22Rv1 (cell line): ENCODE results near the gene STRN3.
"Not testable (repeated sequence)": the region's sequence is repeated elsewhere in the genome, so short reads cannot be mapped to it uniquely, and the experiment has no call there.

Experiments
- ZFX ChIP-seq: fragments of 450-650 bp; IDR thresholded peaks from 2 replicates; pipeline ENCODE4 v1.6.1; 2017; ENCODE audit warnings: antibody characterized with exemption, borderline replicate concordance
- TF ChIP-seq, protein P1 (sequence below): fragments of 450-650 bp; IDR thresholded peaks from 2 replicates; pipeline ENCODE4 v1.5.1; 2017; ENCODE audit warnings: mild to moderate bottlenecking

DNA sequence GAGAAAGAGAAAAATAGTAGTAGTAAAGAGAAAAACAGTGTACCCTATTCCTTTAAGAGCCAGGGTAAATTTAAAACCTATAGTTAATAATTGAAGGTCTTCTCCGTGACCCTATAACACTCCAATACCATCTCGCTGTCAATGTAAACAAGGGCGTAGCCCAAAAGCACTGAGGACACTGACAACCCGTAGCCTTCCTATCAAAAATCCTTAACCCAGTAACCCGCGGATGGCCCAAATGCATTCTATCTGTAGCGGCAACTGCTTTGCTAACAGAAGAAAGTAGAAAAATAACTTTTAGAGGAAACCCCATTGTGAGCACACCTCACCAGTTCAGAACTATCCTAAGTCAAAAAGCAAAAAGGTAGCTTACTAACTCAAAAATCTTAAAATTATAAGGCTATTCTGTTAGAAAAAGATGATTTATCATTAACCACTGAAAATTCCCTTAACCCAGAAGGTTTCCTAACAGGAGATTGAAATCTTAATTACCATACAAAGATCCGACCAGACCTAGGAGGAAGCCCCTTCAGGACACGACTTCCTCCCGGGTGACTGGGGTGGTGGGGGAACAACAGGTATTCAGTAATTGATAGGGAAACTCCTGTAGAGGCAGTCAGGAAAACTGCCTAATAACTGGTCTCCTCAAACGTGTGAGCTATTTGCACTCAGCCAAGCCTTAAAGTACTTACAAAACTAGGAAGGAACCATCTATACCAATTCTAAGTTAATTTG lies 58.6 kb downstream of the STRN3 start:
- TF ChIP-seq, protein P1, sequence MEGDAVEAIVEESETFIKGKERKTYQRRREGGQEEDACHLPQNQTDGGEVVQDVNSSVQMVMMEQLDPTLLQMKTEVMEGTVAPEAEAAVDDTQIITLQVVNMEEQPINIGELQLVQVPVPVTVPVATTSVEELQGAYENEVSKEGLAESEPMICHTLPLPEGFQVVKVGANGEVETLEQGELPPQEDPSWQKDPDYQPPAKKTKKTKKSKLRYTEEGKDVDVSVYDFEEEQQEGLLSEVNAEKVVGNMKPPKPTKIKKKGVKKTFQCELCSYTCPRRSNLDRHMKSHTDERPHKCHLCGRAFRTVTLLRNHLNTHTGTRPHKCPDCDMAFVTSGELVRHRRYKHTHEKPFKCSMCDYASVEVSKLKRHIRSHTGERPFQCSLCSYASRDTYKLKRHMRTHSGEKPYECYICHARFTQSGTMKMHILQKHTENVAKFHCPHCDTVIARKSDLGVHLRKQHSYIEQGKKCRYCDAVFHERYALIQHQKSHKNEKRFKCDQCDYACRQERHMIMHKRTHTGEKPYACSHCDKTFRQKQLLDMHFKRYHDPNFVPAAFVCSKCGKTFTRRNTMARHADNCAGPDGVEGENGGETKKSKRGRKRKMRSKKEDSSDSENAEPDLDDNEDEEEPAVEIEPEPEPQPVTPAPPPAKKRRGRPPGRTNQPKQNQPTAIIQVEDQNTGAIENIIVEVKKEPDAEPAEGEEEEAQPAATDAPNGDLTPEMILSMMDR = not testable (repeated sequence)
- TF ChIP-seq ZFX = not testable (repeated sequence)
